NCI-H2196 (cell line): ENCODE data around the gene TTC38.
A peak's percentile ranks its signal among the peaks of the same experiment; 100 is the strongest.
"Not testable (repeated sequence)": the region's sequence is repeated elsewhere in the genome, so short reads cannot be mapped to it uniquely, and the experiment has no call there.

Source experiments
- DNase-seq: peaks from one replicate; lab custom pipeline; 2025; ENCODE audit not compliant: unreplicated experiment; lab: John Stamatoyannopoulos, UW

TTC38 gene

GRCh38 chr22:46295277-46295971, 27.6 kb downstream of the TTC38 start:
- no peak for DNase-seq

- DNase-seq, result peak; percentile 99
Measured at GRCh38 chr22:46296257-46297150, 28.7 kb downstream of the TTC38 start, which contains the start of gene GTSE1. Gene GTSE1, plus strand, starts transcription at chr22:46296870. Its CDS starts 531 bp downstream, at chr22:46297401.

GRCh38 chr22:46297151-46297812, 29.5 kb downstream of the TTC38 start:
- DNase-seq, result no peak

GRCh38 chr22:46299101-46299500, 31.3 kb downstream of the TTC38 start:
- DNase-seq, result no peak

- DNase-seq, result no peak
Measured at GRCh38 chr22:46300491-46300890, 32.7 kb downstream of the TTC38 start.

GRCh38 chr22:46303347-46303965, 35.6 kb downstream of the TTC38 start:
- DNase-seq, result no peak

- DNase-seq, result no peak
Measured at GRCh38 chr22:46308283-46308988, 40.6 kb downstream of the TTC38 start.

GRCh38 chr22:46309526-46310085, 41.8 kb downstream of the TTC38 start:
- DNase-seq, result no peak

GRCh38 chr22:46312056-46312455, 44.2 kb downstream of the TTC38 start:
- DNase-seq, result no peak

GRCh38 chr22:46312848-46313247, 45.0 kb downstream of the TTC38 start:
- not testable (repeated sequence) for DNase-seq

- DNase-seq, result no peak
Measured at GRCh38 chr22:46315976-46316375, 48.2 kb downstream of the TTC38 start.

- DNase-seq, result no peak
Measured at GRCh38 chr22:46317646-46318045, 49.8 kb downstream of the TTC38 start.

GRCh38 chr22:46318576-46318975, 50.8 kb downstream of the TTC38 start:
- DNase-seq, result no peak

GRCh38 chr22:46319319-46319718, 51.5 kb downstream of the TTC38 start:
- no peak for DNase-seq

- DNase-seq, result no peak
Measured at GRCh38 chr22:46320166-46320710, 52.4 kb downstream of the TTC38 start.

- no peak for DNase-seq
Measured at GRCh38 chr22:46320716-46321386, 53.0 kb downstream of the TTC38 start.

GRCh38 chr22:46322711-46323110, 54.9 kb downstream of the TTC38 start:
- no peak for DNase-seq

- no peak for DNase-seq
Measured at GRCh38 chr22:46323162-46323561, 55.4 kb downstream of the TTC38 start.

GRCh38 chr22:46326066-46326680, 58.4 kb downstream of the TTC38 start:
- no peak for DNase-seq
